Non-pigmented ciliary epithelial cell (primary cell): ENCODE measurements around the gene TNRC6B.
"Not testable (repeated sequence)": the region's sequence is repeated elsewhere in the genome, so short reads cannot be mapped to it uniquely, and the experiment has no call there.

Source experiments
- DNase-seq: peaks from one replicate; pipeline ENCODE4 v3.0.0-alpha.2; 2010; ENCODE audit warnings: low read depth

TNRC6B gene

DNA sequence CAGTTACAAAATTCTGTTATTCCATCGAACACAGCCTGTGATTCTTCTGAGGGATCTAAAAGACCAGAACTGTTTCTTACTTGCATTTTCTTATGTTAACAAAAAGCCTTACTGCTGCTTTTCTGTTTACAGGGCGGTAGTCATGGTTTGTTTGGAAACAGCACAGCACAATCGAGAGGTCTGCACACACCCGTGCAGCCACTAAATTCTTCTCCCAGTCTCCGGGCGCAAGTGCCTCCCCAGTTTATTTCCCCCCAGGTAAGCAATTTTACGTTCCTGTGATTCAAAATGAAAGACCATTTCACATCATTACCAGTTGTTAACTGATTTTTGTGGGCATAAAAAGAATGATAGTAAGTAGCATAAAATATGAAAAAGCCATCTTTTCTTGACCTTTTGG is 107.8 kb downstream of the TNRC6B start:
- DNase-seq, result no peak

DNA sequence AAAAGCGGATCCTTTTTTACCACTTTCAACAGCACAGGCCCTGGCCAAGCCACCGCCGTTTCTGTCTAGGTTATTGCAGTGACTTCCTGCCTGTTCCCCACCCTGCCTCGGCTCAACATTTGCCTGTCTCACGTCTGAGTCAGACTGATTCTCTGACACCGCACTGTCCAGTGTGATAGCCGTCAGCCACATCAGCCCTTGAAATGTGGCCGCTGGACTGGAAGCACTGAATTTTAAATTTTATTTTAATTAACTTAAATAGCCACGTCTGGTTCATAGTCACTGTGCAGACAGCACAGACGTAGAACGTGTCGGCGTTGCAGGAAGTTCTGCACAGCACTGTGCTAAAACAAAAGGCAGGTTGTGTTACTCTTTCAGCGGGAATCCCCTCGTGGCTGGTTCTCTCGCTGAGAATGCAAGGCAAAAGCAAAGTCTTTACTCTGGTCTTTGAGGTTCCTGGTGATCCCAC is 112.3 kb downstream of the TNRC6B start:
- no peak for DNase-seq

DNA sequence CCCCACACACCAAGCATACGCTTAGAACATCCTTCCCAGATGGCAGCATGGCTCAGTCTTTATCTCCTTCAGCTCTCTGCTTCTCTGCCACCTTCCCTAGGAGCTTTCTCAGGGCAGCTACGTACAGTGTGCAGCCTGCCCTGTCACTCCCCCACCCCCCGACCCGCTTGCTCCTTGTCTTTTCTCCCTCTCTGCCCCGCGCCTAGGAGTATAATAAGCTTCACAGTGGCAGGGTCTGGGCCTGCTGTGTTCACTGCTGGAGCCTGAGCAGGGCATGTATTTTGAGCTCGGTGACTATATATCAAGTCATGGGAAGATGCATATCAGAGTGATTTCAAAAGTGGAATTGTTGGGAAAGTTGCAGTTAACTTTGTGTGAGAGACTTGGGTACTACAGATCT is 112.8 kb downstream of the TNRC6B start:
- DNase-seq, result no peak

DNA sequence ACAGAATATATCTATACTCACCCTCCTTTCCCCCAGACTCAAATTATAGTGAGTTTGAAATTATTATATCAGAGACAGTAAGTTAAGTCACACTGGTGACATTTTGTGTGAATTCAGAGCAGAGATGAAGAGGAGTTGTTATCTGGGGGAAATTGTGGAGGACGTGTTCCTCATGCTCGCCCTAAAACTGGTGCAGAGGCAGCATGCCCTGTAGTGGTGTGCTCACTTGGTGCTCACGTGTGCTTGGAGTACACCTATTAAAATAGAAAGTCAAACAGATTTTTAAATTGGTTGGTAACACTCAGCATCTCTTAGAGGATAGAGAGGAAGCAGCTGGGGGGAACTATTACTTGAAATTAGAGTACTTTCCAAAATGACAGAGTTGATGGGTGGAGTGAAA is 117.0 kb downstream of the TNRC6B start:
- DNase-seq, result no peak

DNA sequence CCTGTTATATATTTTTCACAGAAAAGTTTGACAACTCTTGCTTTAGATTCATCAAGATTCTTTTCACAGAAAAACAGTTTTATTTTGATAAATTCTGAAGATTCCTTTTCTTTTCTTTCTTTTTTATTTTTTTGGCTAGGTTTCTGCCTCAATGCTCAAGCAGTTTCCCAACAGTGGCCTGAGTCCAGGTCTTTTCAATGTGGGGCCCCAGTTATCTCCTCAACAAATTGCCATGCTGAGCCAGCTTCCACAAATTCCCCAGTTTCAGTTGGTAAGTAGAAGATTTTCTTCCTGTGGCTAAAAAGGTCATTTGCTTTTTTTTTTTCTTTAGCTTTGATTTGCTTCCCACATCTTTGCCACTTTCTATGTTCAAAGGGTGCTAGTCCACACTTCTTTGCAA is 122.6 kb downstream of the TNRC6B start:
- DNase-seq, result no peak

DNA sequence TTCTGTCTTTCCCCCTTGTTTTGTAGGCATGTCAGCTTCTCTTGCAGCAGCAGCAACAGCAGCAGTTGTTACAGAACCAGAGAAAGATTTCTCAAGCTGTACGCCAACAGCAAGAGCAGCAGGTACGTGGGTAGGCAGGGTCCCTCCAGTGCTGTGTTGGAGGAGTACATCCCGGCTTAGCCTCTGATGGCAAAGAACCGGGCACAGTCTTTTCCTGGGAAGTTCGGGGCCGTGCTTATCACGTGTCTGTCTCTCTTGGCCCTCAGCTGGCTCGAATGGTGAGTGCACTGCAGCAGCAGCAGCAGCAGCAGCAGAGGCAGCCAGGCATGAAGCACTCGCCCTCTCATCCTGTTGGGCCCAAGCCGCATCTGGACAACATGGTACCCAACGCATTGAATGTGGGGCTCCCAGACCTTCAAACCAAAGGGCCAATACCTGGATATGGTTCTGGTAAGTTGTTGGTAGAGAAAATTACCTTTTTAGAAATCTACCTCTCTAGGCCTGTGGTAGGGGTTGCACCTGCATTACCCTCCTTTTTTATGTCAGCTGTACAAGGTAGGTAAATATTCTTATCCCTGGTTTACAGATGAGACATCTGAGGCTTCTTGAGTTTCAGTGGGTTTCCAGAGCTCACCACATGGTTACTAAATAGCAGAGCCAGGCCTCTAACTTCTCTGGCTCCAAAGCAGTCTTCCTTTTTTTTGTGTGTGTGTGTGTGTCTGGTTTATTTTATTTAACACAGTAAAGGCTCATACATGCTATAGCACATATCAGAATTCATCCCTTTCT is 123.4 kb downstream of the TNRC6B start:
- DNase-seq, result no peak

DNA sequence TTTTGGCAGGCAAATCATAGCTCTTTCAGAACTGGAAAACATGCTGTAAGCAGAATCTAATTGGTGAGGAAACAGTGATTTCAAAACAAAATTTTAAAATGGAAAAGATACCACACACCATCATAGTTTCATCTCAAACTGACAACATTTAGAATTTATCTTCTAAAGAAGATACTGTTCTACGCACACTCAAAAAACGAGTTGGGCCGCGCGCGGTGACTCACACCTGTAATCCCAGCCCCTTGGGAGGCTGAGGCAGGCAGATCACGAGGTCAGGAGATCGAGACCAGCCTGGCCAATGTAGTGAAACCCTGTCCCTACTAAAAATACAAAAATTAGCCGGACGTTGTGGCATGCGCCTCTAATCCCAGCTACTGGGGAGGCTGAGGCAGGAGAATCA is 124.4 kb downstream of the TNRC6B start:
- DNase-seq, result no peak

DNA sequence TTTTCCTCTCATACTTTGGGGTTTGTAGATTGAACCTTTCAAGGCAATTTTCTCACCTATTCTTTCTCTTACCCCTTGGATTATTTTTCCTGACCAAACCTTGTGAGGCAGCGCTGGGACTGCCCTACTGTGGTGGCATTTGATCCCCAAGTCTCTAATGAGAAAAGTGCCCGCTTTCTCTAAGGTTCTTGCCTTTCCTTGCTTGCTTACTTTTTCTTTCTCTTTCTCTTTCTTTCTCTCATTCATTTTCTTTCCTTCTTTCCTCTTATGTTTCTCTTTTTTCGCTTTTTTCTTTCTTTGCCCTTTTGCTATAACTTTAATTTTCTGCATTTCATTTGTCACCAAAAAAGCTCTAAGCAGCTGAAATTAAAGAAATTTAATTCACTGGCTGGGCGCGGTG is 127.9 kb downstream of the TNRC6B start:
- no peak for DNase-seq

DNA sequence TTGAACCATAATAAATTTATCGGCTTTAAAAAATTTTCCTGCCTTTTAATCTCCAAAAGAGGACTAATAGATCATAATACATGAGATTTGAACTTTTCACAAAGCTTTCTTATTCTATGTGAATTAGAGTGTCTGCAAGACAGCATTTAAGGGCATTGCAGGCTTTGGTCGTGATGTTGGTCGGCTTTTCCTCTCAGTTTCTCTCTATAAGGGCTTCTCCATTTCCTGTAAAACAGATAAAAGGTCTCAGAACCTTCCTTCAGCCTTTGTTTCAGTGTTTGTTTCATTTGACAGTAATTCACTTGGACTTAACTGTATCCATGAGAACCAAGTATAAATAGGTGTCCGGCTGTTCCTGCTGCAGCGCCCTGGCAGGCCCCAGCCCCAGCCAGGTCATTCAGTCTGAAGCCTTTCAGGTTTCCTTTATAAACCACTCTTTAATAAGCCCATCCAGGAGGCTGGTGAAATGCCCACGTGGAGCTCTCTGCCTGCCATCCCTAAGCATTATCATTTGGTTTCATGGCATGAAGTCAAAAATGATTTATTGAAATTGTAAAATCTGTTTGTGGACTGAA is 131.4 kb downstream of the TNRC6B start:
- DNase-seq, result no peak

DNA sequence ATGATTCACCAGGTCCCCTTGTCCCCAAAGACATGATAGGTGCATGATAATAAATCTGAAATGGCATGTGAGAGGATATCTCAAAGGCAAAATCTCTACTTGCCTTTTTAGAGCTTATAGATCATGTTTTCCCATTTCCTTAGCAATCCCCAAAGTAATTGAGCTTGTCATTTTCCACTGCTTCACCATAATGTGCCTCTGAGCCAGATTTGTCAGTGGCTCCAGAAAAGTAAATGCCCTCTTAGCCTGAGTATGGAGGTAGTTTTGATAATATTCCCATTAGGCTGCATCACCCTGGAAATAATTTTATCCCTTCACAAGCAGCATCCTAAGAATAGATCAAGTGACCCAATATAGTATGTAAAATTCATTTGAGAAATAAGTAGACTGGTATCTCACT is 131.9 kb downstream of the TNRC6B start:
- no peak for DNase-seq

DNA sequence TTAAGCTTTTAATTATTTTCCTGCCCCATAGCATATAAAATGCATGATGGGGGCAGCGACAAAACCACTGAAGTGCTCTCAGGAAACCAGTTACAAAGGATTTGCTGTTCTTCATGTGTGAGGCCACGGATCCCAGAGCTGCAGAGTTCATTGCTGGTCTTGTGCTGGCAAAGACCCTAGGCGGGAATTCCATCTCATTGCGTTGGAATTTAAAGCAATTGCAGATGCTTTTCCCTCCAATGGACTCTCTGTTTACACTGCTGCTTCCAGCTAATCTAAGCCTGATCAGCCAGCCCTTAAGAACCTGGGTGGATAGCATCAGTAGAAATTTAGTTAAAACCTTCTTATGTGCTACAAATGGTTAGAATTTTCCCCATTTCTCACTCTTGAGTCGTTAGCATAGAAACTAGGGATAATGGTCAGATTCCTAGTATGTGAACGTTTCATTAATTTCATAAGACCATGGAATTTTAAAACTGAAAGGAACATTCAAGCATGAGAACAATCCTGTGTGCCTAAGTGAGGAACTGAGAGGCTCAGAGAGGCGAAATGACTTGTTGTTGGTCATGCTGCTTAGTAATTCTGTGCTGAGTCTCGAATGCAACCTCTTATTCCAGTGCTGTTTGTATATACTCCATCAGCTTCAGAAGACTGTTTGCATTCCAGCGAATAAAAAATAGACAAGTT is 132.5 kb downstream of the TNRC6B start:
- DNase-seq, result peak; percentile 67

DNA sequence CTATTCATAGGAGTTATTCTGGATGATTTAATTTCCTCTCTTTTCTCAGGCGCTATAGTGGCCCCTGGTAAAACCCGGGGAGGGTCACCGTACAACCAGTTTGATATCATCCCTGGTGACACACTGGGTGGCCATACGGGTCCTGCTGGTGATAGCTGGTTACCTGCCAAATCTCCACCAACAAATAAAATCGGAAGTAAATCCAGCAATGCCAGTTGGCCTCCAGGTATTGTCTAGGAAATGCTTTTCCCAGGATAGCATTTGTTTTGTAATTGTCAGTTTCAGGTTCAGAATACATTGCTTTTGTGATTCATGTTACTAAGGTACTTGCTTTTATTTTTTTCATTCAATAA is 133.0 kb downstream of the TNRC6B start:
- no peak for DNase-seq

DNA sequence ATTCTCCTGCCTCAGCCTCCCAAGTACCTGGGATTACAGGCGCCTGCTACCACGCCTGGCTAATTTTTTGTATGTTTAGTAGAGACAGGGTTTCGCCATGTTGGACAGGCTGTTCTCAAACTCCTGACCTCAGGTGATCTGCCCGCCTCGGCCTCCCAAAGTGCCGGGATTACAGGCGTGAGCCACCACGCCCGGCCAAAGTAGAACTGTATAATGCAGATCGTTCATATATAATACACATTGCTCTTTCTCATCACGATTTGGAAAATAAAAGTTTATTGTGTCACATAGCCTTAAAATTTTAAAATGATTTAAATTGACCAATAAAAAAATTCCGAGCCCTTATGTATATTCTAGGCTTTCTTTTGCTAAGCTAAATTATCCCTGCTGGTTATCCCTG is 133.9 kb downstream of the TNRC6B start:
- DNase-seq, result not testable (repeated sequence)

DNA sequence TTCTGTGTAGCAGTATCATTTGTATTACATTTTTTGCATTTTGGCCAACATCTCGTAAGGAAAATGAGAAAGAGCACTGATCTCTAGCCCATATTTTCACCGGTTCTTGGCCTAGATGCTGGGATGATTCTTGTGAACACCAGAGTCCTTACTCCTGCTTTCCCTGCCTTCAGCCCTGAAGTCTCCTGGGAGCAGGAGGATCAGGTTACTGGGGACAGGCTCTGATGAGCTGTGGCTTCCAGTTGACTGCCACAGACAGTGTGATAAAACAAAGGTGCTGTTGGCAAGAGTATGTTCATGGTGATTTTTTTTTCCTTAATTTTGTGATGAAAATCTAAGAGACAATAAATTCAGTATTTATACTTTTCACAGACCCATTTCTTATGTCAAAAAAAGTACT is 134.3 kb downstream of the TNRC6B start:
- no peak for DNase-seq

DNA sequence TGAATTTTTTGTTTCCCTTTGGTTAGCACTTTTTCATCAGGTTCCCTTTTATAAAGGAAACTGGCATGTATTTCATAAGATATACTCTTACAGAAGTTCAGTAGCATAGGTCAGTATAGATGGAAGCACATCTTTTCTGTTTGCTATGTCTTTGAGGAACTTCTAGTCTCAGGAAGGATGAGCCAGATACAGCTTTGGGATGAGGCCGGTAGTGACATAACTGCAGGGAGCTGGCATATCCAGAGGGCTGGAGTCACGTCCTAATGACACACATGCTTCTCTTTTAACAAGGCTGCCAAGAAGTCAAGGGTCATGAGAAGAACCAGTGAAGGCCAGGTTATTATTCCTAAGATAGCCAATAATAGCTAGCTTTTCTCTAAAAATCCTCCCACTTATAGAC is 135.3 kb downstream of the TNRC6B start:
- no peak for DNase-seq

DNA sequence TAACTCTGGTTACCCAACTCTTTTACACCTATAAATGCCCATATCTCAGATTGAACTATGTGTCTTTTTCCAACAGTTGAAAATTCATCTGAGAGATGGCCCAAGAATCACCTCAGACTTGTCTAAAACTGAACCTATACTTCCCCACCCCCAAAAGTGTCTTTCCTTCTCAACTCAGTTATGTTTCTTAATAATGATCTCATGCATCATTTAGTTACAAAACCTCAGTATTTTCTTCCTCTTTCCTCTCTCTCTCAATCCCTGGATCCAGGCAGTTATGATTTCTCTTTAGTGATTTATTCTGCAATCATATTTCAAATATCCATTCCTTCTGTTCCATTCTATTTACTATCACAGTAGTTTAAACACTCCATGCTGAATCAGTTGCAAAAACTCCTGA is 136.3 kb downstream of the TNRC6B start:
- no peak for DNase-seq

DNA sequence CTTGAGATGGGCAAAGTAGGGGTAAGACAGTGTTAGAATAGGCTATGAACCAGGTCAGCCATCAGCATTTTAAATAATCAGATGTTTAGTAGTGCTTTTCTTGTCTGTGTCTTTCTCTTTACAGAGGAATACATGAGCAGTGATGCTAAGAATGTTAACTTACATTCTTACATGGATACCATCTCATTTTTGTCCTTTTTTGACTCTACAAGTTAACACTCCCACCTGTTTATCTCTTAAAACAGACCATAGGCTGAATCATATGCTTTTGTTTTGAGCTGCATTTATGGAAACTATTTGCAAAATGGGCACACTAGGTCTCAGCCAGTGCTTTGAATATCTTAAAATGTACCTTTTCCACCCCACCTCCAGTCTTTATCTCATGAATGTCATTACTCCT is 143.0 kb downstream of the TNRC6B start:
- no peak for DNase-seq

DNA sequence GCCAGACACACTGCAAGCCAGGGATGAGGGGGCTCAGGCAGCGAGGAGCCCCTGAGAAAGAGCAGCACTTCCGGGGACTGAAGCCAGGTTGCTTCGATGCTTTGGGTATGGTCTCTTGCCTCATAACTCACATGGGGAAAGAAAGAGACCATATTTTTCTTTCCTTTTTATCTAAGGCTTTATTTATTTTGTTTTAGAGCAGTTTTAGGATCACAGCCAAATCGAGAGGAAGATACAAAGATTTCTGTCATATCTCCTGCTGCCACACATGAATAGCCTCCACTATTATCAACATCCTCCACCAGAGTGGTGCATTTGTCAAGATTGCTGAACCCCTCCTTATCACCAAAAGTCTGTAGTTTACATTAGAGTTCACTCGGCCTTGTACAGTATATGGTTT is 144.3 kb downstream of the TNRC6B start:
- DNase-seq, result no peak

DNA sequence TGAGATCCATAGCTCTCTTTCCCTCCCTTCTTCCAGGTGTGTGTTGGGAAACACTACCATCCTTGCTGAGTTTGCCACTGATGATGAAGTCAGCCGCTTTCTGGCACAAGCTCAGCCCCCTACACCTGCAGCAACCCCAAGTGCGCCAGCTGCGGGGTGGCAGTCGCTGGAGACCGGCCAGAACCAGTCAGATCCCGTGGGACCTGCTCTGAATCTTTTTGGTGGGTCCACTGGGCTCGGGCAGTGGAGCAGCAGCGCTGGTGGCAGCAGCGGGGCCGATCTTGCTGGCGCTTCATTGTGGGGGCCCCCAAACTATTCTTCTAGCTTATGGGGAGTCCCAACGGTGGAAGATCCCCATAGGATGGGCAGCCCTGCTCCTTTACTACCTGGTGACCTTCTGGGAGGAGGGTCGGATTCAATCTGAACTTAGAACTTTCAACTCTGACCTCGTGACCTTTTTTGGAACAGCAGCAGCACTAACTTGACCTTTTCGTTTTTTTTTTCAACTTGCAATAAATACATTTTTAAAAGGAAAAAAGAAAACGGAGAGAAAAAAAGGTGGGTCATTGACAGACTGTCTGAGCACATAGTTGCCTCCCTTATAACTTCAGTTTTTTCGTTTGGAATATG is 145.2 kb downstream of the TNRC6B start:
- no peak for DNase-seq

DNA sequence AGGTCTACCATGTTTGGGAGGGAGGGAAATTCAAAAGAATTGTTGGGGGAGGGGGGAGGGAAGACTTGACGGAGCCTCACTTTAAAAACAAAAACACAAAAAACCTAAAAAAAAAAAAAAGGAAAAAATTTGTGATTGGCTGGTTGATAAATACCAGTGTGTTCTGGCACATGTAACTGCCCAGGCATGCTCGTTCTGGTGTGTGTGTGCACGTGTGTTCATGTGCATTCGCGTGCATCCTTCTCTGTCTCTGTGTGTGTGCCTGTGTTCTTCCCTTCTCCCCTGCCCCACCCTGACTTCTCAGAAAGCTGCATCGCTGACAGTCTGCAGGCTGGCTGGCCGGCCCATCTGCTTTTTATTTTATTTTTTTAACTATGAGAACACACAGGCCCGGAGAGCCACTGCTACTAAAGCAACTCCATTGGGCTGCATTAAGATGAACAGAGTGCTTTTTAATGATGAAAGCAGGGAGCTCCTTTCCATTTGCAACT is 146.0 kb downstream of the TNRC6B start:
- no peak for DNase-seq

DNA sequence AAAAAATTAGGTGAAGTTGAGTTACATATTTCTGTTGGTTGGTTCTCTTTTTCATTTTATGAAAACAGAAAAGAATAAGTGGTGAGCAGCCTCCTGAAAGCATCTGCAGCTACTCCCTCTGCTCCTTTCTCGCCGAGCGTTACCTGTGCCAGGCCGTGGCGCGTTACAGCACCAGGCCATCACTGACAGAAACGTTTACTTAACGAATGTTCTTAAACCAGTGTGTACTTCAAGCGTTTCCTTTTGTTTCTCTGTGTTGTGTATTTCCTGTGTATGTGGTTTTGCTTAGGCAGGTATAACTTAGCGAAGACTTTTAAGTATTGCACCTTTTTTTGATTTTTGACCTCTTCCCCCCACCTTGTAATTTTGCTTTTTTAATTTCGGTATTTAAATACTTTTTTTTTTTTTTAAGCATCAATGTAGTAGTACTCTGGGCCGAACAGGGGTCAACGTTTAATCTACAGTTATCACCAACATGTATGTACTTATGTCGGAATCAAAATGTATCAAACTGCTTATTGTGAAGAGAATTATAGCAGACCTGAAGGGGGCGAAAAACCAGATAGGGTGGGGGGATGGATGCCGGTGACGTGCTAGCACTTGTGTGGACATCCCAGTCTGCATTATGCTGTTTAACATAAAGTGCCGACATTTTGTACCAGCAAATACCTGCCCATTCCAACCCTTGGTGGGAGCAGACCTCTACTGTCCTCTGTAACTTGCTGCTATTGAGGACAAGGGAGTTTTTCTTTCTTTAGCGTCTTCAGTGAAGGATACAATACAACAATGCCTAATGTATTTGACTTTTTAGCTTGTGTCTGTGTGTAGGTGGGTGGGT is 147.0 kb downstream of the TNRC6B start:
- no peak for DNase-seq

DNA sequence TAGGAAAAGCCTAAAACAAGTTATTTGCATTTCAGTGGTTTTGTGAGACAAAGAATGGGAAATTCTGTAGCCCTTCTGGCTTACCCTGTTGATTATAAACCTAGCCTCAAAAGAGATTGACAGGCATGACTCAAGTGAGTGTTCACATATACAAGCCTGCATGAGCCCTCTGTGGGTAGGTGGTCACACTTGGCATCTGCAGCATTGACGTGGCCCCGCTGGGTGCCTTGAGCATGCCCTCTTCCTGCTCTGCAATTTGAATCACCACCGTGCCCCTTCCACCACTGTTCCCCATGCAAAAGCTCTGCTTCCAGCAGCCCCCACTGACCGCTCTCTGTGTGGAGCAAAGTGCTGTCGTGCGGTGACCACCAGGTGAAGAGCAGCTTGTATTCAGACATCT is 147.6 kb downstream of the TNRC6B start:
- no peak for DNase-seq
